HG03457 (cell line): ENCODE measurements around the gene CDK10.
A peak's percentile ranks its signal among the peaks of the same experiment; 100 is the strongest.
"Not testable (repeated sequence)": the region's sequence is repeated elsewhere in the genome, so short reads cannot be mapped to it uniquely, and the experiment has no call there.

ENCODE experiments used
- ATAC-seq: cut with Tn5 transposase; IDR thresholded peaks from one replicate; pipeline ENCODE4 v1.9.1; 2021; ENCODE audit warnings: moderate number of reproducible peaks; ENCODE audit not compliant: unreplicated experiment

CDK10 gene

DNA sequence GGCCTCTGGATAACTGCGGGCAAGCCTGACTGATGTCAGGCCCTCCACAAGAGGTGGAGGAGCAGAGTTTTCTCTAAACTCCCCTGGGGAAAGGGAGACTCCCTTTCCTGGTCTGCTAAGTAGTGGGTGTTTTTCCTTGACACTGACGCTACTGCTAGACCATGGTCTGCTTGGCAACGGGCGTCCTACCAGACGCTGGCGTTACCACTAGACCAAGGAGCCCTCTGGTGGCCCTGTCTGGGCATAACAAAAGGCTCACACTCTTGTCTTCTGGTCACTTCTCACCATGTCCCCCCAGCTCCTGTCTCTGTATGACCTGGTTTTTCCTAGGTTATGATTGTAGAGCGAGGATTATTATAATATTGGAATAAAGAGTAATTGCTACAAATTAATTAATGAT lies 19.5 kb upstream of the CDK10 start:
- not testable (repeated sequence) for ATAC-seq

GRCh38 chr16:89667633-89668032 lies 18.9 kb upstream of the CDK10 start:
- no peak for ATAC-seq

GRCh38 chr16:89668790-89669158 lies 17.7 kb upstream of the CDK10 start:
- ATAC-seq, result no peak

GRCh38 chr16:89669755-89670154 lies 16.7 kb upstream of the CDK10 start:
- ATAC-seq, result no peak

- ATAC-seq, result no peak
Measured at GRCh38 chr16:89670496-89671431, 15.7 kb upstream of the CDK10 start.

DNA sequence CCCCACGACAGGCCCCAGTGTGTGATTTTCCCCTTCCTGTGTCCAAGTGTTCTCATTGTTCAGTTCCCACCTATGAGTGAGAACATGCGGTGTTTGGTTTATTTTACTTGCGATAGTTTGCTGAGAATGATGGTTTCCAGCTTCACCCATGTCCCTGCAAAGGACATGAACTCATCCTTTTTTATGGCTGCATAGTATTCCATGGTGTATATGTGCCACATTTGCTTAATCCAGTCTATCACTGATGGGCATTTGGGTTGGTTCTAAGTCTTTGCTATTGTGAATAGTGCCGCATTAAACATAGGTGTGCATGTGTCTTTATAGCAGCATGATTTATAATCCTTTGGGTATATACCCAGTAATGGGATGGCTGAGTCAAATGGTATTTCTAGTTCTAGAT lies 14.9 kb upstream of the CDK10 start:
- not testable (repeated sequence) for ATAC-seq

DNA sequence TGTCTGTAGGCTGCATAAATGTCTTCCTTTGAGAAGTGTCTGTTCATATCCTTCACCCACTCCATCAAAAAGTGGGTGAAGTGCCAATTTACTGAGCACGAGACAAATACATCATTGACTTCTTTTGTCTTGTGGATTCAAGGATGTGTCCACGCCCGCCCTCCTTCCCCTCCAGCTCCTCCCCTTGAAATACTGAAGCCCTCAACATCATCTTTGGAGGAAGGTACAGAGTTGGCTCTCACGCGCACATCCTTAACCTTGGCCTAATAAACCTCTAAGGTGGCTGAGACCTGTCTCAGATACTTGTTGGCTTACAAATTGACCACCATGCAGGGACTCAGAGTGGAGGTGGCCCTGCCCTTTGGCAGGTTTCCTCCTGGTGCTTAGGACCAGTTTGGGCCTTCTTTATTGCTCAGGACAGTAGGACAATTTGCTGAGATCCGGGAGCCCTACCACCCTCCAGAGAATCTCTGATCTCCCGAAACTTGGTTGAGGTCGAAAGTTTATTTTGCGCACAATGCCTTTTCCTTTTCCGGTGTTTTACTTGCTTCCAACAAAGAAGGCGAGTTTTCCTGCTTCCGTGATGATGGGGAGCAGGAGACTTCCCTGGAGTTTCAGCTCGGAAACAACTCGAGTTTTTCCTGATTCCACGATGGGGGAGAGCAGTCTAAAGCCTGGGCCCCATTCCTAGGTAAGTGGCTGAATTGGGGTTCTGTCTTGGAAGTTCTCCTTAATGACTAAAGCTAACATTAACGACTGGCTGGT lies 14.1 kb upstream of the CDK10 start:
- ATAC-seq, result no peak

GRCh38 chr16:89678258-89678657 lies 8.2 kb upstream of the CDK10 start:
- ATAC-seq, result no peak

GRCh38 chr16:89685916-89686315 lies 573 bp upstream of the CDK10 start:
- no peak for ATAC-seq

DNA sequence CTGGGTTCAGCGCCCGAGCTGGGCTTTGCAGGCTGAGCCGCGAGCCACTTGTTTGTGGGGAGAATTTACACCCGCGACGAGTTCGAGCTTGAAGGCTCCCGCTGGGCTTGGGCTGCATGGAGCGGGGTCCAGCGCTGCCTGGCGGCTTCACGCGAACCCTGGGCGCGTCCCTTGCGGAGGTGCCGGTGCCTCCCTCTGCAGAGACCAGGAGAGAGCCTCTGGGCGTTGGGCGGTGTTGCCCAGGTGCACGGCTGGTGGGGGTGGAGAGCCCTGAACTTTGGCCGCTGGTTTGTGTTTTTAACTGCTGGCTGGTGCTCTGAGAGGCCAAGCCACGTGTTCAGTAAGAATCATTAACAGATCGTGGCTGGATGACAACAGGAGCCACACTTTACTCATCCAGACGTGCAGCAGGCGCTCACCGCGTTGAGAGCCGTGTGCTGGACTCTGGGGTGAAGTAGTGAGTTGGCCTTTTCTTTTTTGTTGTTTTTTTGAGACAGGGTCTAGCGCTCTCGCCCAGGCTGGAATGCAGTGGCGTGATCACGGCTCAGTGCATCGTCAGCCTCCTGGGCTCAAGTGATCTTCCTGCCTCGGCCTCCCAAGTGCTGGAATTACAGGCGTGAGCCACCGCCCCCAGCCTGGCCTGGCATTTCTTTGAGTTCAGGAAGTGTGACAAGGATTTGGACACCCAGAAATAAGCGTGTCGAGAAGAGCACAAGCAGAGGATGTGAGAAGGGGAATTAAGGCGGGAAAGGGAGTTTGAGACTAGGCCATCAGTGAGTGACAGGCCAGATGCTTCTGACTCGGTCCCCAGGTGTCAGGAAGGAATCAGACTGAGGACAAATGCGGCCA lies 827 bp downstream of the CDK10 start:
- ATAC-seq, result peak; percentile 30

DNA sequence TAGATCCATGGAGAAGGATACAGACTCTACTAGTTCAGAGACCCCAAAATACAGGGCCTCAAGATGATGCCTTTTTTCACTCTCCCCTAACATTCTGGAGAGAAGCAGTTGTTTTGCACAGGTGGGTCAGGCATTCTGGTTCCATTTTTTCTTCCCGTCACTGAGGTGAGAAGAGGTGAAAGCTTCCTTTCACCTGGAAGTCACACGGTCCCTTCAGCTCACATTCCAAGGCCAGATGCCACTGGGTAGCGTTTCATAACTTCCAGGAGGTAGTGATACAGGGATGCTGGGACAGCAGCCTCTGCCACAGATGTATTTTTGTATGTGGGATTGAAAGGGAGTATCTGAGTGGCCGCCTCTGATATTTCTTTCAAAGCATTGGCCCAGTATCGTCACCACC lies 1.9 kb downstream of the CDK10 start:
- no peak for ATAC-seq

GRCh38 chr16:89689142-89689541 lies 2.7 kb downstream of the CDK10 start:
- ATAC-seq, result no peak

DNA sequence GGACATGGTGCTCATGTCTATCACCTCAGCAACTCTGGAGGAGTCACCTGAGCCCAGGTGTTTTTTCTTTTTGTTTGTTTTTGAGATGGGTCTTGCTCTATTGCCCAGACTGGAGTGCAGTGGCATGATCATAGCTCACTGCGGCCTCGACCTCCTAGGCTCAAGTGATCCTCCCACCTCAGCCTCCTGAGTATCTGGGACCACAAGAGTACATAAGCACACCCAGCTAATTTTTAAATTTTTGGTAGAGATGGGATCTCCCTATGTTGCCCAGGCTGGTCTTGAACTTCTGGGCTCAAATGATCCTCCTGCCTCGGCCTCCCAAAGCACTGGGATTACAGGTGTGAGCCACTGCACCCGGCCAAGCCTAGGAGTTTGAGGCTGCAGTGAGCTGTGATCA lies 3.1 kb downstream of the CDK10 start:
- ATAC-seq, result not testable (repeated sequence)

DNA sequence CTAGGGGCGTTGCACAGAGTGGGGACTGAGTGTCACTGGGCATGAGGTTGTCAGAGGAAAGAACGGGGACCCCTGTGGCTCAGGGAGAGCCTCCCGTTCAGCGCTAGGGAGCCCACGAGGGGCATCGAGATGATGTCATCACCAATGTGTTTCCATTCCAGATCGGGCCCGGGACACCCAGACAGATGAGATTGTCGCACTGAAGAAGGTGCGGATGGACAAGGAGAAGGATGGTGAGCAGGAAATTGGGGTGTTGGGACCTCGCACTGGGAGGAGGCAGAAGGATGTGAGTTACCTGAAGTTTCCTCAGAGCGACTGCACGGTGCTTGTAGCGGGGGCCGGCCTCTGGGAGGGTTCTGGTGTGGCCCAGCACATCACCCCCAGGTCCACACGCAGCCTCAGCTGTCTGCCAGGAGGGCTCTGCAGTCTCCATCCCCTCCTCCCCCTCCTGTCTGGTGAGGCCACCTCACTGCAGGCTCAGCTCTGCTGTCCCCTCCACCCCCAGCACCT lies 4.0 kb downstream of the CDK10 start:
- no peak for ATAC-seq

GRCh38 chr16:89691231-89691985 lies 4.9 kb downstream of the CDK10 start:
- no peak for ATAC-seq

DNA sequence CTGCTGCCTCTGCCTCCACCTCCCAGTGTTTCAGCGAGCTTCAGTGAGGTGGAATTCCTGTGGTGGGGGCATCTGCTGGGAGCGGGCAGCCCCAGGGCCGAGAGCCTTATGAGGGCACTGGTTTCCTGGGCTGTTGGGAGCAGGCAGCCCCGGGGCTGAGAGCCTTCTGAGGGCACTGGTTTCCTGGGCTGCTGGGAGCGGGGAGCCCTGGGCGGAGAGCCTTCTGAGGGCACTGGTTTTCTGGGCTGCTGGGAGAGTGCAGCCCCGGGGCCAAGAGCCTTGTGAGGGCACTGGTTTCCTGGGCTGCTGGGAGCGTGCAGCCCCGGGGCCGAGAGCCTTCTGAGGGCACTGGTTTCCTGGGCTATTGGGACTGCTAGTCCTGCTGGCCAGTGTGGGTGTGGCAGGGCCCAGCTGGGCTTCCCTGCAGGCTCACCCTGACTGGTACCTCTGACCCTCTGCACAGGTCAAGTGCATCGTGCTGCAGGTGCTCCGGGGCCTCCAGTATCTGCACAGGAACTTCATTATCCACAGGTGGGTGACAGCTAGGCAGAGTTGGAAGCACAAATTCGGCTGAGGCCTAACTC lies 5.6 kb downstream of the CDK10 start:
- no peak for ATAC-seq

GRCh38 chr16:89693289-89693731 lies 6.8 kb downstream of the CDK10 start:
- ATAC-seq, result no peak

- ATAC-seq, result no peak
Measured at GRCh38 chr16:89693931-89694783, 7.7 kb downstream of the CDK10 start.

- not testable (repeated sequence) for ATAC-seq
Measured at GRCh38 chr16:89694784-89695085, 8.2 kb downstream of the CDK10 start.
